HepG2 (cell line): Measurements from ENCODE around the gene OXLD1. TPM values are rescaled to one million over a fixed set of nuclear protein-coding genes. Genes with fewer than 3 reads are reported as not detected.

Source experiments
- FLYWCH1 ChIP-seq: sonication (generic); formaldehyde crosslinking; IDR thresholded peaks from 2 replicates; pipeline ENCODE4 v1.8.1; 2023; ENCODE audit warnings: mild to moderate bottlenecking, missing genetic modification reagents
- FOSL1 ChIP-seq: sonication (generic); formaldehyde crosslinking; IDR thresholded peaks from 2 replicates; pipeline ENCODE4 v1.9.0; 2021; ENCODE audit warnings: missing genetic modification reagents, borderline replicate concordance
- FOXO1 ChIP-seq: sonication (generic); formaldehyde crosslinking; IDR thresholded peaks from 2 replicates; pipeline ENCODE4 v1.4.0; 2020; ENCODE audit warnings: missing genetic modification reagents
- HCFC1 ChIP-seq: fragments of 150-350 bp; IDR thresholded peaks from 2 replicates; pipeline ENCODE4 v1.6.1; 2014; ENCODE audit warnings: low read depth, low read length
- HMG20B ChIP-seq: conservative IDR thresholded peaks from 2 replicates; pipeline ENCODE4 v1.6.1; 2016; ENCODE audit warnings: missing genetic modification reagents, missing compliant biosample characterization
- KDM6A ChIP-seq: IDR thresholded peaks from 2 replicates; pipeline ENCODE4 v1.6.1; 2016; ENCODE audit warnings: low read depth
- MZF1 ChIP-seq: sonication (generic); formaldehyde crosslinking; IDR thresholded peaks from 2 replicates; pipeline ENCODE4 v1.8.1; 2023; ENCODE audit warnings: mild to moderate bottlenecking, missing genetic modification reagents, borderline replicate concordance
- NFE2 ChIP-seq: sonication (generic); formaldehyde crosslinking; IDR thresholded peaks from 2 replicates; pipeline ENCODE4 v1.4.0; 2020; ENCODE audit warnings: missing genetic modification reagents
- PAF1 ChIP-seq: IDR thresholded peaks from 2 replicates; pipeline ENCODE4 v1.6.1; 2016; ENCODE audit warnings: missing genetic modification reagents, missing compliant biosample characterization
- PCBP1 ChIP-seq: fragments of 200-400 bp; formaldehyde crosslinking; IDR thresholded peaks from 2 replicates; pipeline ENCODE4 v1.6.1; 2017; ENCODE audit warnings: mild to moderate bottlenecking, low read depth, low read length, borderline replicate concordance
- PITX1 ChIP-seq: sonication (generic); formaldehyde crosslinking; IDR thresholded peaks from 2 replicates; pipeline ENCODE4 v1.5.1; 2020; ENCODE audit warnings: mild to moderate bottlenecking, missing genetic modification reagents
- TAF1 ChIP-seq: sonication (generic); formaldehyde crosslinking; IDR thresholded peaks from 2 replicates; pipeline ENCODE4 v1.4.0; 2020; ENCODE audit warnings: missing genetic modification reagents
- ZFP37 ChIP-seq: sonication (generic); formaldehyde crosslinking; IDR thresholded peaks from 2 replicates; pipeline ENCODE4 v1.4.0; 2020; ENCODE audit warnings: missing genetic modification reagents, borderline replicate concordance
- ZNF614 ChIP-seq: IDR thresholded peaks from 2 replicates; pipeline ENCODE4 v1.6.1; 2018; ENCODE audit warnings: missing biosample characterization, missing genetic modification reagents, inconsistent platforms, borderline replicate concordance
- ZSCAN21 ChIP-seq: sonication (generic); formaldehyde crosslinking; IDR thresholded peaks from 2 replicates; pipeline ENCODE4 v1.8.0; 2022; ENCODE audit warnings: mild to moderate bottlenecking, missing genetic modification reagents, moderate library complexity, borderline replicate concordance
- polyA plus RNA-seq, 8 experiments: library from polyadenylated mRNA; depleted of rRNA in 3 of 8; stranded (reverse) in 7 of 8; unstranded in 1 of 8; fragments of >200 nt; fragmentation: Illumina TruSeq in 4 of 8; extraction: Trizol in 4 of 8; gene quantifications; 2 replicates each; pipeline versions ENCODE4 v1.2.1 to v1.2.3, GENCODE V29; 2011 to 2016; ENCODE audit warnings: low read depth in 4 of 8, missing spikeins in 1 of 8, mixed read lengths in 1 of 8; ENCODE audit not compliant: insufficient read depth in 1 of 8
- total RNA-seq, 5 experiments: library from RNA; depleted of rRNA; stranded (reverse); fragments of >200 nt; fragmentation: Illumina TruSeq; extraction: Trizol; gene quantifications; 2 replicates each; pipeline ENCODE4 v1.2.3, GENCODE V29; 2016; ENCODE audit warnings: low read depth in 1 of 5
- TF ChIP-seq, protein P1 (sequence below): sonication (generic); formaldehyde crosslinking; IDR thresholded peaks from 2 replicates; pipeline ENCODE4 v1.9.0; 2022; ENCODE audit warnings: missing genetic modification reagents, mild to moderate bottlenecking, borderline replicate concordance
- TF ChIP-seq, protein P2 (sequence below): sonication (generic); formaldehyde crosslinking; conservative IDR thresholded peaks from 2 replicates; pipeline ENCODE4 v1.5.0; 2020; ENCODE audit warnings: missing genetic modification reagents
- TF ChIP-seq, protein P3 (sequence below): sonication (generic); formaldehyde crosslinking; IDR thresholded peaks from 2 replicates; pipeline ENCODE4 v1.9.0; 2021; ENCODE audit warnings: missing genetic modification reagents, borderline replicate concordance
- TF ChIP-seq, protein P4 (sequence below): sonication (generic); formaldehyde crosslinking; IDR thresholded peaks from 2 replicates; pipeline ENCODE4 v1.4.0; 2020; ENCODE audit warnings: missing genetic modification reagents
- TF ChIP-seq, protein P5 (sequence below): sonication (generic); formaldehyde crosslinking; IDR thresholded peaks from 2 replicates; pipeline ENCODE4 v1.4.0; 2020; ENCODE audit warnings: mild to moderate bottlenecking, missing genetic modification reagents

OXLD1 gene
- total and polyA plus RNA-seq, 2 of the 13 experiments (the other 11 are each of a cell fraction or from before 2014, with no cell fraction given) = 27.1 to 37.5 TPM

DNA sequence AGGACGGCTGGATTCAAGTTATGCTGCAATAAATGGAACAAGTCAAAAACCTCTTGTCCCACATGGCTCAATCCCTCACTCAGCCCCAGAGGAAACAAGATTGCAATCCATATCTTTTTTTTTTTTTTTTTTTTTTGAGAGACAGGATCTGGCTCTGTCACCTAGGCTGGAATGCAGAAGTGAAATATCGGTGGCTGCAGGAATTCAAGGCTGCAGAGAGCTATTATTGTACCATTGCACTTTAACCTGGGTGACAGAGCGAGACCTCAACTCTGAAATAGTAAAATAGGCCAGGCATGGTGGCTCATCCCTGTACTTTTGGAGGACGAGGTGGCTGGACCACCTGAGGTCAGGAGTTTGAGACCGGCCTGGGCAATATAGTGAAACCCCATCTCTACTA lies 7.4 kb downstream of the OXLD1 start (continued):
- no peak for TF ChIP-seq HMG20B (CRISPR knock-in tag)
- TF ChIP-seq, protein P1, sequence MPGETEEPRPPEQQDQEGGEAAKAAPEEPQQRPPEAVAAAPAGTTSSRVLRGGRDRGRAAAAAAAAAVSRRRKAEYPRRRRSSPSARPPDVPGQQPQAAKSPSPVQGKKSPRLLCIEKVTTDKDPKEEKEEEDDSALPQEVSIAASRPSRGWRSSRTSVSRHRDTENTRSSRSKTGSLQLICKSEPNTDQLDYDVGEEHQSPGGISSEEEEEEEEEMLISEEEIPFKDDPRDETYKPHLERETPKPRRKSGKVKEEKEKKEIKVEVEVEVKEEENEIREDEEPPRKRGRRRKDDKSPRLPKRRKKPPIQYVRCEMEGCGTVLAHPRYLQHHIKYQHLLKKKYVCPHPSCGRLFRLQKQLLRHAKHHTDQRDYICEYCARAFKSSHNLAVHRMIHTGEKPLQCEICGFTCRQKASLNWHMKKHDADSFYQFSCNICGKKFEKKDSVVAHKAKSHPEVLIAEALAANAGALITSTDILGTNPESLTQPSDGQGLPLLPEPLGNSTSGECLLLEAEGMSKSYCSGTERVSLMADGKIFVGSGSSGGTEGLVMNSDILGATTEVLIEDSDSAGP (CRISPR knock-in tag) = no peak
- TF ChIP-seq PCBP1 = no peak
- TF ChIP-seq, protein P2, sequence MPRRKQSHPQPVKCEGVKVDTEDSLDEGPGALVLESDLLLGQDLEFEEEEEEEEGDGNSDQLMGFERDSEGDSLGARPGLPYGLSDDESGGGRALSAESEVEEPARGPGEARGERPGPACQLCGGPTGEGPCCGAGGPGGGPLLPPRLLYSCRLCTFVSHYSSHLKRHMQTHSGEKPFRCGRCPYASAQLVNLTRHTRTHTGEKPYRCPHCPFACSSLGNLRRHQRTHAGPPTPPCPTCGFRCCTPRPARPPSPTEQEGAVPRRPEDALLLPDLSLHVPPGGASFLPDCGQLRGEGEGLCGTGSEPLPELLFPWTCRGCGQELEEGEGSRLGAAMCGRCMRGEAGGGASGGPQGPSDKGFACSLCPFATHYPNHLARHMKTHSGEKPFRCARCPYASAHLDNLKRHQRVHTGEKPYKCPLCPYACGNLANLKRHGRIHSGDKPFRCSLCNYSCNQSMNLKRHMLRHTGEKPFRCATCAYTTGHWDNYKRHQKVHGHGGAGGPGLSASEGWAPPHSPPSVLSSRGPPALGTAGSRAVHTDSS (CRISPR knock-in tag) = no peak
- no peak for TF ChIP-seq NFE2 (CRISPR knock-in tag)
- TF ChIP-seq, protein P3, sequence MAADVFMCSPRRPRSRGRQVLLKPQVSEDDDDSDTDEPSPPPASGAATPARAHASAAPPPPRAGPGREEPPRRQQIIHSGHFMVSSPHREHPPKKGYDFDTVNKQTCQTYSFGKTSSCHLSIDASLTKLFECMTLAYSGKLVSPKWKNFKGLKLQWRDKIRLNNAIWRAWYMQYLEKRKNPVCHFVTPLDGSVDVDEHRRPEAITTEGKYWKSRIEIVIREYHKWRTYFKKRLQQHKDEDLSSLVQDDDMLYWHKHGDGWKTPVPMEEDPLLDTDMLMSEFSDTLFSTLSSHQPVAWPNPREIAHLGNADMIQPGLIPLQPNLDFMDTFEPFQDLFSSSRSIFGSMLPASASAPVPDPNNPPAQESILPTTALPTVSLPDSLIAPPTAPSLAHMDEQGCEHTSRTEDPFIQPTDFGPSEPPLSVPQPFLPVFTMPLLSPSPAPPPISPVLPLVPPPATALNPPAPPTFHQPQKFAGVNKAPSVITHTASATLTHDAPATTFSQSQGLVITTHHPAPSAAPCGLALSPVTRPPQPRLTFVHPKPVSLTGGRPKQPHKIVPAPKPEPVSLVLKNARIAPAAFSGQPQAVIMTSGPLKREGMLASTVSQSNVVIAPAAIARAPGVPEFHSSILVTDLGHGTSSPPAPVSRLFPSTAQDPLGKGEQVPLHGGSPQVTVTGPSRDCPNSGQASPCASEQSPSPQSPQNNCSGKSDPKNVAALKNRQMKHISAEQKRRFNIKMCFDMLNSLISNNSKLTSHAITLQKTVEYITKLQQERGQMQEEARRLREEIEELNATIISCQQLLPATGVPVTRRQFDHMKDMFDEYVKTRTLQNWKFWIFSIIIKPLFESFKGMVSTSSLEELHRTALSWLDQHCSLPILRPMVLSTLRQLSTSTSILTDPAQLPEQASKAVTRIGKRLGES (CRISPR knock-in tag) = no peak
- TF ChIP-seq, protein P4, sequence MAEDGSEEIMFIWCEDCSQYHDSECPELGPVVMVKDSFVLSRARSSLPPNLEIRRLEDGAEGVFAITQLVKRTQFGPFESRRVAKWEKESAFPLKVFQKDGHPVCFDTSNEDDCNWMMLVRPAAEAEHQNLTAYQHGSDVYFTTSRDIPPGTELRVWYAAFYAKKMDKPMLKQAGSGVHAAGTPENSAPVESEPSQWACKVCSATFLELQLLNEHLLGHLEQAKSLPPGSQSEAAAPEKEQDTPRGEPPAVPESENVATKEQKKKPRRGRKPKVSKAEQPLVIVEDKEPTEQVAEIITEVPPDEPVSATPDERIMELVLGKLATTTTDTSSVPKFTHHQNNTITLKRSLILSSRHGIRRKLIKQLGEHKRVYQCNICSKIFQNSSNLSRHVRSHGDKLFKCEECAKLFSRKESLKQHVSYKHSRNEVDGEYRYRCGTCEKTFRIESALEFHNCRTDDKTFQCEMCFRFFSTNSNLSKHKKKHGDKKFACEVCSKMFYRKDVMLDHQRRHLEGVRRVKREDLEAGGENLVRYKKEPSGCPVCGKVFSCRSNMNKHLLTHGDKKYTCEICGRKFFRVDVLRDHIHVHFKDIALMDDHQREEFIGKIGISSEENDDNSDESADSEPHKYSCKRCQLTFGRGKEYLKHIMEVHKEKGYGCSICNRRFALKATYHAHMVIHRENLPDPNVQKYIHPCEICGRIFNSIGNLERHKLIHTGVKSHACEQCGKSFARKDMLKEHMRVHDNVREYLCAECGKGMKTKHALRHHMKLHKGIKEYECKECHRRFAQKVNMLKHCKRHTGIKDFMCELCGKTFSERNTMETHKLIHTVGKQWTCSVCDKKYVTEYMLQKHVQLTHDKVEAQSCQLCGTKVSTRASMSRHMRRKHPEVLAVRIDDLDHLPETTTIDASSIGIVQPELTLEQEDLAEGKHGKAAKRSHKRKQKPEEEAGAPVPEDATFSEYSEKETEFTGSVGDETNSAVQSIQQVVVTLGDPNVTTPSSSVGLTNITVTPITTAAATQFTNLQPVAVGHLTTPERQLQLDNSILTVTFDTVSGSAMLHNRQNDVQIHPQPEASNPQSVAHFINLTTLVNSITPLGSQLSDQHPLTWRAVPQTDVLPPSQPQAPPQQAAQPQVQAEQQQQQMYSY (CRISPR knock-in tag) = no peak
- TF ChIP-seq MZF1 (CRISPR knock-in tag) = no peak
- TF ChIP-seq, protein P5, sequence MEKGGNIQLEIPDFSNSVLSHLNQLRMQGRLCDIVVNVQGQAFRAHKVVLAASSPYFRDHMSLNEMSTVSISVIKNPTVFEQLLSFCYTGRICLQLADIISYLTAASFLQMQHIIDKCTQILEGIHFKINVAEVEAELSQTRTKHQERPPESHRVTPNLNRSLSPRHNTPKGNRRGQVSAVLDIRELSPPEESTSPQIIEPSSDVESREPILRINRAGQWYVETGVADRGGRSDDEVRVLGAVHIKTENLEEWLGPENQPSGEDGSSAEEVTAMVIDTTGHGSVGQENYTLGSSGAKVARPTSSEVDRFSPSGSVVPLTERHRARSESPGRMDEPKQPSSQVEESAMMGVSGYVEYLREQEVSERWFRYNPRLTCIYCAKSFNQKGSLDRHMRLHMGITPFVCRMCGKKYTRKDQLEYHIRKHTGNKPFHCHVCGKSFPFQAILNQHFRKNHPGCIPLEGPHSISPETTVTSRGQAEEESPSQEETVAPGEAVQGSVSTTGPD (CRISPR knock-in tag) = no peak
- no peak for TF ChIP-seq PITX1 (CRISPR knock-in tag)
- no peak for TF ChIP-seq HCFC1
- no peak for TF ChIP-seq FLYWCH1 (CRISPR knock-in tag)
- no peak for TF ChIP-seq PAF1 (CRISPR knock-in tag)
- TF ChIP-seq FOXO1 (CRISPR knock-in tag) = no peak
- TF ChIP-seq TAF1 = no peak
- no peak for TF ChIP-seq ZSCAN21 (CRISPR knock-in tag)
- 0 out of 2 replicates have a peak, but pooled peaks have one; percentile 22 for TF ChIP-seq KDM6A
- TF ChIP-seq ZFP37 (CRISPR knock-in tag) = no peak
- no peak for TF ChIP-seq ZNF614 (CRISPR knock-in tag)
- no peak for TF ChIP-seq FOSL1 (CRISPR knock-in tag)
